HCT116 (cell line): ENCODE data around the gene OR4F6. TPM values are rescaled to one million over a fixed set of nuclear protein-coding genes. Genes with fewer than 3 reads are reported as not detected.

ENCODE experiments used
- ATAC-seq: fragments of 200-7000 bp; cut with Tn5 transposase; 2 replicates; pipeline ENCODE4 v1.9.1; 2020; ENCODE audit warnings: mild to moderate bottlenecking, moderate library complexity
- BruUV-seq: library from RNA; stranded (reverse); fragments of 400-500 nt; replicated peaks from 2 replicates; lab custom pipeline; 2021; lab: Mats Ljungman, UMichigan
- CTCF ChIA-PET: fragments of 300-600 bp; sonication (Branson Sonifier 250); formaldehyde crosslinking; loops from one replicate; lab custom pipeline; 2021; ENCODE audit warnings: antibody characterized with exemption; lab: Charles Lee
- POLR2A ChIA-PET: fragments of 300-600, 350-600 bp; sonication (Branson Sonifier 250); formaldehyde crosslinking; loops from one replicate; lab custom pipeline; 2021; ENCODE audit warnings: antibody characterized with exemption; lab: Charles Lee
- RAD21 ChIA-PET, 2 experiments: fragments of 300-600 bp; sonication (Branson Sonifier 250); formaldehyde crosslinking; loops; one replicate each; lab custom pipeline; 2023; ENCODE audit warnings: low total read pairs in 2 of 2; ENCODE audit not compliant: uncharacterized antibody in 2 of 2, unreplicated experiment in 2 of 2, low non-redundant PET in 1 of 2; lab: Charles Lee
- DNase-seq: peaks from one replicate; pipeline ENCODE4 v3.0.0-alpha.2; 2010; ENCODE audit warnings: low read depth, low spot score
- H2AFZ ChIP-seq: fragments of 200-600 bp; shearing (Covaris generic), sonication (generic); 2 replicates; pipeline ENCODE4 v1.6.1; 2017; ENCODE audit warnings: low read depth, mixed run types, mixed read lengths, antibody characterized with exemption, low read length; ENCODE audit not compliant: poor library complexity, severe bottlenecking
- H3K27ac ChIP-seq: 2 replicates; pipeline ENCODE4 v1.5.1; 2012; ENCODE audit warnings: low read depth, low read length
- H3K27me3 ChIP-seq: fragments of 200-600 bp; sonication (generic); 2 replicates; pipeline ENCODE4 v1.6.1; 2016; ENCODE audit warnings: mixed run types, low read length, mixed read lengths; ENCODE audit not compliant: insufficient read depth
- H3K36me3 ChIP-seq, 2 experiments: fragments of 200-500 bp in 1 of 2; fragments of 200-600 bp in 1 of 2; sonication (Bioruptor generic) in 1 of 2; sonication (generic) in 1 of 2; 2 replicates each; pipeline versions ENCODE4 v1.5.1 to v1.6.1; 2014 to 2016; ENCODE audit warnings: low read length in 2 of 2, inconsistent platforms in 1 of 2, mixed read lengths in 1 of 2, mixed run types in 1 of 2; ENCODE audit not compliant: insufficient read depth in 2 of 2, control insufficient read depth in 1 of 2
- H3K4me1 ChIP-seq, 2 experiments: fragments of 200-600 bp in 1 of 2; sonication (generic) in 1 of 2; 2 replicates each; pipeline versions ENCODE4 v1.5.1 to v1.6.1; 2012 to 2017; ENCODE audit warnings: low read length in 2 of 2, inconsistent platforms in 1 of 2, mild to moderate bottlenecking in 1 of 2, mixed read lengths in 1 of 2, mixed run types in 1 of 2, moderate library complexity in 1 of 2; ENCODE audit not compliant: insufficient read depth in 2 of 2, control insufficient read depth in 1 of 2
- H3K4me2 ChIP-seq: fragments of 200-600 bp; sonication (generic); 2 replicates; pipeline ENCODE4 v1.6.1; 2017; ENCODE audit warnings: mixed run types, low read length, mixed read lengths
- H3K4me3 ChIP-seq, 2 experiments: fragments of 200-600 bp in 1 of 2; sonication (generic) in 1 of 2; replicated peaks in 1 of 2; 2 replicates each; pipeline ENCODE4 v1.5.1; 2011 to 2016; ENCODE audit warnings: low read length in 2 of 2, control low read depth in 1 of 2, low read depth in 1 of 2, mild to moderate bottlenecking in 1 of 2, mixed read lengths in 1 of 2, mixed run types in 1 of 2
- H3K79me2 ChIP-seq: fragments of 200-600 bp; sonication (generic); 2 replicates; pipeline ENCODE4 v1.6.1; 2017; ENCODE audit warnings: mild to moderate bottlenecking, mixed run types, low read length, moderate library complexity, mixed read lengths; ENCODE audit not compliant: insufficient read depth
- H3K9ac ChIP-seq: fragments of 200-600 bp; sonication (generic); 2 replicates; pipeline ENCODE4 v1.6.1; 2016; ENCODE audit warnings: low read length, mixed read lengths
- H3K9me2 ChIP-seq: fragments of 200-600 bp; sonication (generic), shearing (Covaris generic); 2 replicates; pipeline ENCODE4 v1.6.1; 2017; ENCODE audit warnings: mixed run types, mild to moderate bottlenecking, moderate library complexity; ENCODE audit not compliant: insufficient read depth
- H3K9me3 ChIP-seq, 2 experiments: fragments of 200-500 bp in 1 of 2; fragments of 200-600 bp in 1 of 2; sonication (Bioruptor generic) in 1 of 2; sonication (generic) in 1 of 2; 2 replicates each; pipeline ENCODE4 v1.6.1; 2014 to 2017; ENCODE audit warnings: low read length in 2 of 2, mixed read lengths in 2 of 2, inconsistent platforms in 1 of 2, low read depth in 1 of 2, mild to moderate bottlenecking in 1 of 2, mixed run types in 1 of 2, moderate library complexity in 1 of 2; ENCODE audit not compliant: control insufficient read depth in 1 of 2, insufficient read depth in 1 of 2
- H4K20me1 ChIP-seq: fragments of 200-600 bp; sonication (generic), shearing (Covaris generic); 2 replicates; pipeline ENCODE4 v1.6.1; 2017; ENCODE audit warnings: mixed run types, mild to moderate bottlenecking, moderate library complexity; ENCODE audit not compliant: insufficient read depth
- CEBPB ChIP-seq: IDR thresholded peaks from 2 replicates; pipeline ENCODE4 v1.6.1; 2012; ENCODE audit warnings: low read depth
- ELF1 ChIP-seq: IDR thresholded peaks from 2 replicates; pipeline ENCODE4 v1.6.1; 2012; ENCODE audit warnings: low read depth, borderline replicate concordance
- EZH2 ChIP-seq: fragments of 200-600 bp; sonication (generic); IDR thresholded peaks from 2 replicates; pipeline ENCODE4 v1.6.1; 2017; ENCODE audit warnings: antibody characterized with exemption, mixed run types
- FOSL1 ChIP-seq: IDR thresholded peaks from 2 replicates; pipeline ENCODE4 v1.6.1; 2012; ENCODE audit warnings: low read depth
- JUND ChIP-seq: IDR thresholded peaks from 2 replicates; pipeline ENCODE4 v1.6.1; 2012
- POLR2A ChIP-seq: IDR thresholded peaks from 2 replicates; pipeline ENCODE4 v1.7.0; 2011; ENCODE audit warnings: borderline replicate concordance; ENCODE audit not compliant: insufficient read depth, insufficient read length; ENCODE audit errors: extremely low read depth
- SIN3A ChIP-seq: IDR thresholded peaks from 2 replicates; pipeline ENCODE4 v1.6.1; 2012; ENCODE audit warnings: low read depth
- TCF7L2 ChIP-seq: IDR thresholded peaks from 2 replicates; pipeline ENCODE4 v1.7.0; 2011; ENCODE audit warnings: borderline replicate concordance, inconsistent platforms; ENCODE audit not compliant: insufficient read depth, insufficient read length; ENCODE audit errors: extremely low read depth
- YY1 ChIP-seq: IDR thresholded peaks from 2 replicates; pipeline ENCODE4 v1.6.1; 2011; ENCODE audit warnings: low read length, low read depth, moderate library complexity, mild to moderate bottlenecking; ENCODE audit not compliant: insufficient replicate concordance; ENCODE audit errors: extremely low read depth
- ZBTB33 ChIP-seq: IDR thresholded peaks from 2 replicates; pipeline ENCODE4 v1.6.1; 2011; ENCODE audit warnings: mild to moderate bottlenecking, low read length, moderate library complexity; ENCODE audit not compliant: insufficient replicate concordance; ENCODE audit errors: extremely low read depth
- intact Hi-C: fragments of 100-400 bp; cut with micrococcal nuclease; formaldehyde crosslinking; loops from 2 replicates; pipeline ENCODE4 v1.10.0; 2022
- total RNA-seq: library from RNA; stranded (reverse); gene quantifications from one replicate; pipeline ENCODE4 v1.2.1, GENCODE V29; 2021; ENCODE audit not compliant: unreplicated experiment
- TF ChIP-seq, protein P1 (sequence below): IDR thresholded peaks from 2 replicates; pipeline ENCODE4 v1.6.1; 2012

Gene OR4F6
- total RNA-seq, 1 experiment from 2014 or later, result not detected

- no peaks in the 10 kb centered on the region for H3K36me3 ChIP-seq
- no peak overlapping the region for H3K4me2 ChIP-seq
- no peaks in the 10 kb centered on the region for H3K4me1 ChIP-seq
- ChIA-PET POLR2A (interaction anchor here (1.3 kb wide), 1 partner anchor 13 kb away, joined by 3 read pairs; no protein-coding TSS in a partner anchor), CTCF (no interaction called here), RAD21 (no interaction called here)
- H3K79me2 ChIP-seq, result no peaks in the 10 kb centered on the region
- H3K27ac ChIP-seq, result no peak overlapping the region
- peaks cover 12% of the 10 kb centered on the region for H3K27me3 ChIP-seq
- TF ChIP-seq ZBTB33 (no peak), CEBPB (no peak), SIN3A (no peak)
- no peak overlapping the region for H2AFZ ChIP-seq
- H3K4me3 ChIP-seq, result no peak overlapping the region
- H3K9ac ChIP-seq, result no peak overlapping the region
- BruUV-seq, result no TSS peak
- no peaks in the 10 kb centered on the region for H3K9me3 ChIP-seq
- H3K9me2 ChIP-seq, result no peaks in the 10 kb centered on the region
- ATAC-seq (no peak), DNase-seq (no peak)
- intact Hi-C loops, result no loop called here
- H4K20me1 ChIP-seq, result no peaks in the 10 kb centered on the region
Measured at GRCh38 chr15:101807345-101807945, 4.1 kb downstream of the OR4F6 start.

DNA sequence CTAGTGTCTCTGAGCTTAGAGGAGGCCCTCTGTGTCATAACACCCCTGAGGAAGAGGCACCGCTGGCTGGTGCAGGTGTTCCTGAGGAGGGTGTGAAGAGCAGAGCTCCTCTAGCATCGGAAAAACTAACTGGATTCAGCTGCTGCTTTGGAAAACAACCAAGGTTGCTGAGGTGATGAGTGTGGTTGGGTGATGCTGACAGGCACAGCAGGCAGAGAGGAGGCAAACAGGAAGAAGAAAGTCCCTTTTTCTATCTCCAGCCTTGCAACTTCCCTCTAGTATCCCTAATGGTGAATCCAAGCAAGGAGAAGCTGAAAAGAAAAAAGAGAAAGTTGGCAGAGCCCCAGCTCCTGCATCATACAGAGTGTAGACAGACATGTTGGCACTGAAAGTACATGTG lies 4.9 kb downstream of the OR4F6 start:
- no peaks in the 10 kb centered on the region for H3K36me3 ChIP-seq
- BruUV-seq, result no TSS peak
- no peaks in the 10 kb centered on the region for H3K9me2 ChIP-seq
- H3K27ac ChIP-seq, result no peak overlapping the region
- no peaks in the 10 kb centered on the region for H3K9me3 ChIP-seq
- H3K9ac ChIP-seq, result no peak overlapping the region
- no peak overlapping the region for H2AFZ ChIP-seq
- no peaks in the 10 kb centered on the region for H4K20me1 ChIP-seq
- H3K79me2 ChIP-seq, result no peaks in the 10 kb centered on the region
- peaks cover 11% of the 10 kb centered on the region for H3K27me3 ChIP-seq
- DNase-seq, result no peak
- H3K4me2 ChIP-seq, result no peak overlapping the region
- intact Hi-C loops, result no loop called here
- TF ChIP-seq TCF7L2, result no peak
- no peak for TF ChIP-seq JUND
- no peak for TF ChIP-seq CEBPB
- no peak for TF ChIP-seq SIN3A
- no peak for TF ChIP-seq ELF1
- no peak for TF ChIP-seq POLR2A
- TF ChIP-seq ZBTB33, result no peak
- TF ChIP-seq, protein P1, sequence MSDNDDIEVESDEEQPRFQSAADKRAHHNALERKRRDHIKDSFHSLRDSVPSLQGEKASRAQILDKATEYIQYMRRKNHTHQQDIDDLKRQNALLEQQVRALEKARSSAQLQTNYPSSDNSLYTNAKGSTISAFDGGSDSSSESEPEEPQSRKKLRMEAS, result no peak
- no peak for TF ChIP-seq EZH2
- TF ChIP-seq YY1, result no peak
- no peak for TF ChIP-seq FOSL1
- RAD21 ChIA-PET, result no interaction called here
- no peaks in the 10 kb centered on the region for H3K4me1 ChIP-seq
- POLR2A ChIA-PET, result no interaction called here
- CTCF ChIA-PET, result no interaction called here
- ATAC-seq, result no peak
- no peak overlapping the region for H3K4me3 ChIP-seq
